ENCODE results near the gene TNS1.

Gene TNS1

GRCh38 chr2:217996361-217996760, 6.4 kb downstream of the TNS1 start:
- no peak for DNase-seq (ENCODE audit: low spot score)
- no peak for TF ChIP-seq CTCF (IDR thresholded peaks at IDR 0.05; ENCODE audit: extremely low read depth, missing control alignments)

GRCh38 chr2:217995731-217996231, 7.0 kb downstream of the TNS1 start:
- no peak for DNase-seq (ENCODE audit: low spot score)
- no peak for TF ChIP-seq CTCF (IDR thresholded peaks at IDR 0.05; ENCODE audit: extremely low read depth, missing control alignments)

- no peak for DNase-seq (ENCODE audit: low spot score)
- no peak for TF ChIP-seq CTCF (IDR thresholded peaks at IDR 0.05; ENCODE audit: extremely low read depth, missing control alignments)
These were observed 8.0 kb downstream of the TNS1 start for GRCh38 chr2:217994776-217995274.

- peak; percentile 70 for TF ChIP-seq CTCF (IDR thresholded peaks at IDR 0.05; ENCODE audit: extremely low read depth, missing control alignments)
- peak; percentile 75 for DNase-seq (ENCODE audit: low spot score)
These were observed 8.9 kb downstream of the TNS1 start for GRCh38 chr2:217993817-217994463.

- DNase-seq (ENCODE audit: low spot score) = no peak
- TF ChIP-seq CTCF (IDR thresholded peaks at IDR 0.05; ENCODE audit: extremely low read depth, missing control alignments) = no peak
These were observed 9.7 kb downstream of the TNS1 start for GRCh38 chr2:217993138-217993537.

GRCh38 chr2:217992061-217992460, 10.7 kb downstream of the TNS1 start:
- TF ChIP-seq CTCF (IDR thresholded peaks at IDR 0.05; ENCODE audit: extremely low read depth, missing control alignments) = no peak
- no peak for DNase-seq (ENCODE audit: low spot score)

- DNase-seq (ENCODE audit: low spot score) = no peak
- TF ChIP-seq CTCF (IDR thresholded peaks at IDR 0.05; ENCODE audit: extremely low read depth, missing control alignments) = no peak
These were observed 11.9 kb downstream of the TNS1 start for GRCh38 chr2:217990791-217991465.
